ENCODE measurements around the gene SLC51A.

SLC51A gene

GRCh38 chr3:196275126-196275525, 58.8 kb downstream of the SLC51A start:
- Histone ChIP-seq H3K9me3 (ENCODE audit: control insufficient read depth, insufficient read depth, low read length) (peaks cover 9% of the 10 kb centered on the region; the same call in 1 of the 2 replicates), H3K4me1 (ENCODE audit: control insufficient read depth, insufficient read depth, low read length) (peaks cover 3% of the 10 kb centered on the region), H3K27me3 (ENCODE audit: control insufficient read depth, insufficient read depth, low read length) (no peaks in the 10 kb centered on the region), H3K36me3 (ENCODE audit: control insufficient read depth, insufficient read depth, low read length) (peaks cover 11% of the 10 kb centered on the region; the same call in 1 of the 2 replicates), H3K9ac (ENCODE audit: low read depth, low read length) (no peak overlapping the region), H3K27ac (ENCODE audit: low read depth, low read length) (no peak overlapping the region), H3K4me3 (ENCODE audit: low read depth, low read length) (no peak overlapping the region)

GRCh38 chr3:196280689-196281440, 64.5 kb downstream of the SLC51A start:
- H3K4me3 ChIP-seq (ENCODE audit: low read depth, low read length): no peak overlapping the region

GRCh38 chr3:196281962-196282361, 65.6 kb downstream of the SLC51A start:
- Histone ChIP-seq H3K9me3 (ENCODE audit: control insufficient read depth, insufficient read depth, low read length) (no peaks in the 10 kb centered on the region), H3K36me3 (ENCODE audit: control insufficient read depth, insufficient read depth, low read length) (no peaks in the 10 kb centered on the region), H3K4me1 (ENCODE audit: control insufficient read depth, insufficient read depth, low read length) (peaks cover 16% of the 10 kb centered on the region), H3K4me3 (ENCODE audit: low read depth, low read length) (no peak overlapping the region), H3K27ac (ENCODE audit: low read depth, low read length) (no peak overlapping the region), H3K27me3 (ENCODE audit: control insufficient read depth, insufficient read depth, low read length) (no peaks in the 10 kb centered on the region), H3K9ac (ENCODE audit: low read depth, low read length) (no peak overlapping the region)

More at GRCh38 chr3:196280689-196281440, 64.5 kb downstream of the SLC51A start:
- Histone ChIP-seq H3K27me3 (ENCODE audit: control insufficient read depth, insufficient read depth, low read length) (no peaks in the 10 kb centered on the region), H3K9ac (ENCODE audit: low read depth, low read length) (no peak overlapping the region), H3K4me1 (ENCODE audit: control insufficient read depth, insufficient read depth, low read length) (peaks cover 16% of the 10 kb centered on the region), H3K9me3 (ENCODE audit: control insufficient read depth, insufficient read depth, low read length) (no peaks in the 10 kb centered on the region), H3K27ac (ENCODE audit: low read depth, low read length) (no peak overlapping the region), H3K36me3 (ENCODE audit: control insufficient read depth, insufficient read depth, low read length) (no peaks in the 10 kb centered on the region)

Data from HUES48 (cell line).